Measurements from ENCODE around the gene TCOF1. TPM values are rescaled to one million over a fixed set of nuclear protein-coding genes. Genes with fewer than 3 reads are reported as not detected.

TCOF1 gene
- polyA plus RNA-seq, 1 donor (not counting 4 experiments of a cell fraction or from before 2014, with no cell fraction given): 13.6 TPM

- Histone ChIP-seq H3K4me3 (ENCODE audit: control insufficient read depth in 2 of 3, extremely low read depth in 1 of 3, insufficient read depth in 2 of 3, low read depth in 1 of 3, low read length in 3 of 3) (no peak overlapping the region), H3K36me3 (ENCODE audit: control insufficient read depth in 2 of 2, extremely low read depth in 1 of 2, insufficient read depth in 2 of 2, low read length in 2 of 2) (peaks cover 27 to 40% of the 10 kb centered on the region in 2 experiments), H3K79me2 (ENCODE audit: control insufficient read depth, insufficient read depth, low read length) (peaks cover 48% of the 10 kb centered on the region), H3K9me3 (ENCODE audit: control insufficient read depth, low read depth, low read length) (no peaks in the 10 kb centered on the region), H3K27me3 (ENCODE audit: control insufficient read depth, extremely low read depth, insufficient read depth, low read length) (no peaks in the 10 kb centered on the region), H4K20me1 (ENCODE audit: control insufficient read depth, extremely low read depth, insufficient read depth, low read length) (peaks cover 11% of the 10 kb centered on the region), H2AFZ (ENCODE audit: control insufficient read depth, low read length) (no peak overlapping the region), H3K27ac (ENCODE audit: control insufficient read depth, insufficient read depth, low read length) (no peak overlapping the region), H3K9me1 (ENCODE audit: control insufficient read depth, extremely low read depth, insufficient read depth, low read length) (no peaks in the 10 kb centered on the region), H3K4me1 (ENCODE audit: control insufficient read depth, extremely low read depth, insufficient read depth, low read length) (peaks cover 12% of the 10 kb centered on the region), H3K9ac (ENCODE audit: control insufficient read depth, extremely low read depth, insufficient read depth, low read length) (no peak overlapping the region), H3K4me2 (ENCODE audit: control insufficient read depth, extremely low read depth, insufficient read depth, low read depth, low read length) (no peak overlapping the region)
- FAIRE-seq: no peak
- DNase-seq (ENCODE audit: low read depth, low spot score): no peak
- TF ChIP-seq EZH2 (IDR thresholded peaks at IDR 0.05; ENCODE audit: low read length): no peak
- dilution Hi-C loops (cut with MboI; ENCODE audit: extremely low pct_ligation_motif_present, low sequenced_read_pairs): no loop called here
Observed at GRCh38 chr5:150361301-150361700, 3.8 kb downstream of the TCOF1 start.

- no peak overlapping the region for H3K27ac ChIP-seq (ENCODE audit: control insufficient read depth, insufficient read depth, low read length)
- H3K9me1 ChIP-seq (ENCODE audit: control insufficient read depth, extremely low read depth, insufficient read depth, low read length): no peaks in the 10 kb centered on the region
- H3K4me1 ChIP-seq (ENCODE audit: control insufficient read depth, extremely low read depth, insufficient read depth, low read length): peaks cover 9% of the 10 kb centered on the region
- H3K27me3 ChIP-seq (ENCODE audit: control insufficient read depth, extremely low read depth, insufficient read depth, low read length): no peaks in the 10 kb centered on the region
- no peak overlapping the region for H3K4me2 ChIP-seq (ENCODE audit: control insufficient read depth, extremely low read depth, insufficient read depth, low read depth, low read length)
- no peak overlapping the region for H3K4me3 ChIP-seq (ENCODE audit: control insufficient read depth in 2 of 3, extremely low read depth in 1 of 3, insufficient read depth in 2 of 3, low read depth in 1 of 3, low read length in 3 of 3)
- DNase-seq (ENCODE audit: low read depth, low spot score) (no peak), FAIRE-seq (no peak)
- H3K36me3 ChIP-seq (ENCODE audit: control insufficient read depth in 2 of 2, extremely low read depth in 1 of 2, insufficient read depth in 2 of 2, low read length in 2 of 2): peaks cover 33 to 51% of the 10 kb centered on the region in 2 experiments
- no peak for TF ChIP-seq EZH2 (IDR thresholded peaks at IDR 0.05; ENCODE audit: low read length)
- TF ChIP-seq CTCF (optimal IDR thresholded peaks at IDR 0.05 in 1 of 3, IDR thresholded peaks at IDR 0.05 in 1 of 3, conservative IDR thresholded peaks at IDR 0.05 in 1 of 3; ENCODE audit: extremely low read depth in 1 of 3, insufficient read depth in 2 of 3, low read length in 3 of 3): no peak
- H4K20me1 ChIP-seq (ENCODE audit: control insufficient read depth, extremely low read depth, insufficient read depth, low read length): peaks cover 11% of the 10 kb centered on the region
- H3K79me2 ChIP-seq (ENCODE audit: control insufficient read depth, insufficient read depth, low read length): peaks cover 44% of the 10 kb centered on the region
- dilution Hi-C loops (cut with MboI; ENCODE audit: extremely low pct_ligation_motif_present, low sequenced_read_pairs): no loop called here
- no peak overlapping the region for H2AFZ ChIP-seq (ENCODE audit: control insufficient read depth, low read length)
- no peaks in the 10 kb centered on the region for H3K9me3 ChIP-seq (ENCODE audit: control insufficient read depth, low read depth, low read length)
- H3K9ac ChIP-seq (ENCODE audit: control insufficient read depth, extremely low read depth, insufficient read depth, low read length): no peak overlapping the region
Observed at GRCh38 chr5:150363185-150363584, 5.7 kb downstream of the TCOF1 start.

GRCh38 chr5:150364004-150364403 is 6.5 kb downstream of the TCOF1 start:
- H3K9me1 ChIP-seq (ENCODE audit: control insufficient read depth, extremely low read depth, insufficient read depth, low read length): no peaks in the 10 kb centered on the region
- H3K79me2 ChIP-seq (ENCODE audit: control insufficient read depth, insufficient read depth, low read length): peaks cover 36% of the 10 kb centered on the region
- no peak for DNase-seq (ENCODE audit: low read depth, low spot score)
- H3K9ac ChIP-seq (ENCODE audit: control insufficient read depth, extremely low read depth, insufficient read depth, low read length): no peak overlapping the region
- peaks cover 38 to 58% of the 10 kb centered on the region in 2 experiments for H3K36me3 ChIP-seq (ENCODE audit: control insufficient read depth in 2 of 2, extremely low read depth in 1 of 2, insufficient read depth in 2 of 2, low read length in 2 of 2)
- H3K27ac ChIP-seq (ENCODE audit: control insufficient read depth, insufficient read depth, low read length): no peak overlapping the region
- H3K4me1 ChIP-seq (ENCODE audit: control insufficient read depth, extremely low read depth, insufficient read depth, low read length): peaks cover 8% of the 10 kb centered on the region
- peaks cover 11% of the 10 kb centered on the region for H4K20me1 ChIP-seq (ENCODE audit: control insufficient read depth, extremely low read depth, insufficient read depth, low read length)
- no peak overlapping the region for H2AFZ ChIP-seq (ENCODE audit: control insufficient read depth, low read length)
- H3K9me3 ChIP-seq (ENCODE audit: control insufficient read depth, low read depth, low read length): no peaks in the 10 kb centered on the region
- no peak overlapping the region for H3K4me2 ChIP-seq (ENCODE audit: control insufficient read depth, extremely low read depth, insufficient read depth, low read depth, low read length)
- dilution Hi-C loops (cut with MboI; ENCODE audit: extremely low pct_ligation_motif_present, low sequenced_read_pairs): no loop called here
- TF ChIP-seq CTCF (optimal IDR thresholded peaks at IDR 0.05 in 1 of 3, IDR thresholded peaks at IDR 0.05 in 1 of 3, conservative IDR thresholded peaks at IDR 0.05 in 1 of 3; ENCODE audit: extremely low read depth in 1 of 3, insufficient read depth in 2 of 3, low read length in 3 of 3): no peak
- no peak for TF ChIP-seq EZH2 (IDR thresholded peaks at IDR 0.05; ENCODE audit: low read length)
- FAIRE-seq: no peak
- no peaks in the 10 kb centered on the region for H3K27me3 ChIP-seq (ENCODE audit: control insufficient read depth, extremely low read depth, insufficient read depth, low read length)
- no peak overlapping the region for H3K4me3 ChIP-seq (ENCODE audit: control insufficient read depth in 2 of 3, extremely low read depth in 1 of 3, insufficient read depth in 2 of 3, low read depth in 1 of 3, low read length in 3 of 3)

Measured in keratinocyte (primary cell).